B cell (primary cell): ENCODE results near the gene TMEM255B.

Source experiments
- CTCF ChIP-seq: fragments of 200-600 bp; IDR thresholded peaks from one replicate; pipeline ENCODE4 v1.8.0; 2022; ENCODE audit warnings: antibody characterized with exemption, mild to moderate bottlenecking
- EZH2 ChIP-seq: IDR thresholded peaks from 2 replicates; pipeline ENCODE4 v1.6.1; 2012; ENCODE audit warnings: borderline replicate concordance, low read depth, mild to moderate bottlenecking, moderate library complexity, low read length; ENCODE audit not compliant: insufficient read depth, poor library complexity, severe bottlenecking

- peak; percentile 56 for TF ChIP-seq CTCF
- no peak for TF ChIP-seq EZH2
Measured at GRCh38 chr13:113758651-113759524, at the start of gene TMEM255B.
